ENCODE results near the gene POLH. TPM values are rescaled to one million over a fixed set of nuclear protein-coding genes. Genes with fewer than 3 reads are reported as not detected.

POLH gene
- total and polyA plus RNA-seq, 2 of the 4 experiments (the other 2 are of a cell fraction): 13.3 to 26.0 TPM

GRCh38 chr6:43575772-43576551 is at the start of gene POLH, which contains the start of gene XPO5 (continued):
- 0 out of 2 replicates have a peak, but pooled peaks have one; percentile 15 for TF ChIP-seq CTCF (conservative IDR thresholded peaks at IDR 0.05; ENCODE audit: low read depth, low read length)
- peak; percentile 97 for TF ChIP-seq MXI1 (IDR thresholded peaks at IDR 0.05; ENCODE audit: borderline replicate concordance, low read depth, low read length)
- peak; percentile 58; the same call in 1 of the 2 replicates for TF ChIP-seq USF2 (IDR thresholded peaks at IDR 0.05; ENCODE audit: low read depth, low read length)
- TF ChIP-seq POLR2A (IDR thresholded peaks at IDR 0.05; ENCODE audit: low read depth, low read length): peak; percentile 98
